SK-N-MC (cell line): Measurements from ENCODE around the gene SRPK3.

Experiments used
- DNase-seq: peaks from one replicate; pipeline ENCODE4 v3.0.0-alpha.2; 2011; ENCODE audit warnings: low read depth, low spot score
- H3K27ac ChIP-seq: fragments of 200-600 bp; sonication (generic); 2 replicates; pipeline ENCODE4 v1.5.1; 2016; ENCODE audit warnings: mixed run types
- H3K36me3 ChIP-seq: fragments of 200-600 bp; sonication (generic); 2 replicates; pipeline ENCODE4 v1.6.1; 2017; ENCODE audit warnings: antibody characterized with exemption, low read length, mixed read lengths; ENCODE audit not compliant: insufficient read depth
- H3K4me3 ChIP-seq: fragments of 200-600 bp; sonication (generic); 2 replicates; pipeline ENCODE4 v1.5.1; 2016
- H3K9ac ChIP-seq: fragments of 200-600 bp; sonication (generic); 2 replicates; pipeline ENCODE4 v1.8.0; 2017; ENCODE audit warnings: mixed run types, mixed read lengths; ENCODE audit not compliant: insufficient read length
- H3K9me3 ChIP-seq: fragments of 200-600 bp; sonication (generic); 2 replicates; pipeline ENCODE4 v1.6.1; 2017; ENCODE audit warnings: low read depth, mild to moderate bottlenecking, antibody characterized with exemption, low read length, moderate library complexity, mixed read lengths
- EZH2 ChIP-seq: fragments of 200-600 bp; sonication (generic); IDR thresholded peaks from one replicate; pipeline ENCODE4 v1.6.1; 2017; ENCODE audit warnings: antibody characterized with exemption
- FOXP2 ChIP-seq: optimal IDR thresholded peaks from 2 replicates; pipeline ENCODE3; 2011; ENCODE audit warnings: mild to moderate bottlenecking, moderate library complexity; ENCODE audit not compliant: insufficient read depth; ENCODE audit errors: extremely low read length, control extremely low read depth
- POLR2AphosphoS5 ChIP-seq: IDR thresholded peaks from 2 replicates; pipeline ENCODE4 v1.6.1; 2012; ENCODE audit warnings: mild to moderate bottlenecking, low read depth, low read length, borderline replicate concordance

Gene SRPK3

GRCh38 chrX:153780678-153781427, at the start of gene SRPK3:
Gene SRPK3 (plus strand): TSS chrX:153781041. CDS start chrX:153781087, 46 bp downstream.
- Histone ChIP-seq H3K4me3 (no peak within 1 kb of the TSS), H3K27ac (no peak within 1 kb of the TSS; the same call in 1 of the 2 replicates), H3K36me3 (no peaks in the 10 kb centered on the region), H3K9me3 (no peaks in the 10 kb centered on the region), H3K9ac (no peak within 1 kb of the TSS)
- no peak for DNase-seq
- TF ChIP-seq FOXP2 (no peak), POLR2AphosphoS5 (no peak), EZH2 (no peak)

- H3K9me3 ChIP-seq = no peaks in the 10 kb centered on the region
These were observed 49.6 kb upstream of the SRPK3 start for GRCh38 chrX:153731117-153731844.

GRCh38 chrX:153731845-153732215, 49.0 kb upstream of the SRPK3 start:
- H3K36me3 ChIP-seq = no peaks in the 10 kb centered on the region
- TF ChIP-seq EZH2 (no peak), POLR2AphosphoS5 (no peak), FOXP2 (no peak)
- H3K27ac ChIP-seq = no peak overlapping the region
- no peak overlapping the region for H3K4me3 ChIP-seq
- DNase-seq = no peak
- no peaks in the 10 kb centered on the region for H3K9me3 ChIP-seq
- no peak overlapping the region for H3K9ac ChIP-seq

More at GRCh38 chrX:153731117-153731844, 49.6 kb upstream of the SRPK3 start:
- TF ChIP-seq FOXP2 = no peak
- TF ChIP-seq POLR2AphosphoS5 = no peak
- no peak for TF ChIP-seq EZH2
- no peak overlapping the region for H3K9ac ChIP-seq
- DNase-seq = no peak
- H3K4me3 ChIP-seq = no peak overlapping the region
- H3K27ac ChIP-seq = no peak overlapping the region
- no peaks in the 10 kb centered on the region for H3K36me3 ChIP-seq

- Histone ChIP-seq H3K36me3 (no peaks in the 10 kb centered on the region), H3K4me3 (no peak overlapping the region), H3K9me3 (no peaks in the 10 kb centered on the region), H3K9ac (no peak overlapping the region), H3K27ac (no peak overlapping the region)
- no peak for DNase-seq
- no peak for TF ChIP-seq FOXP2
These were observed 48.4 kb upstream of the SRPK3 start for GRCh38 chrX:153732401-153732800.

- TF ChIP-seq POLR2AphosphoS5 (no peak), EZH2 (no peak), FOXP2 (no peak)
- H3K4me3 ChIP-seq = no peak overlapping the region
- DNase-seq = no peak
- no peaks in the 10 kb centered on the region for H3K9me3 ChIP-seq
- H3K27ac ChIP-seq = no peak overlapping the region
- H3K36me3 ChIP-seq = no peaks in the 10 kb centered on the region
- H3K9ac ChIP-seq = no peak overlapping the region
These were observed 47.1 kb upstream of the SRPK3 start for GRCh38 chrX:153733651-153734240.

- Histone ChIP-seq H3K9me3 (no peaks in the 10 kb centered on the region), H3K9ac (no peak overlapping the region), H3K27ac (no peak overlapping the region), H3K36me3 (no peaks in the 10 kb centered on the region), H3K4me3 (no peak overlapping the region)
- DNase-seq = no peak
- no peak for TF ChIP-seq FOXP2
- no peak for TF ChIP-seq EZH2
- no peak for TF ChIP-seq POLR2AphosphoS5
These were observed 46.0 kb upstream of the SRPK3 start for GRCh38 chrX:153734871-153735270.

GRCh38 chrX:153735274-153735673, 45.6 kb upstream of the SRPK3 start:
- H3K27ac ChIP-seq = no peak overlapping the region
- no peaks in the 10 kb centered on the region for H3K9me3 ChIP-seq
- H3K36me3 ChIP-seq = no peaks in the 10 kb centered on the region
- TF ChIP-seq EZH2 (no peak), POLR2AphosphoS5 (no peak), FOXP2 (no peak)
- H3K9ac ChIP-seq = no peak overlapping the region
- no peak for DNase-seq
- H3K4me3 ChIP-seq = no peak overlapping the region

- Histone ChIP-seq H3K9me3 (no peaks in the 10 kb centered on the region), H3K9ac (no peak overlapping the region), H3K27ac (no peak overlapping the region), H3K36me3 (no peaks in the 10 kb centered on the region), H3K4me3 (no peak overlapping the region)
- no peak for DNase-seq
- no peak for TF ChIP-seq POLR2AphosphoS5
These were observed 44.6 kb upstream of the SRPK3 start for GRCh38 chrX:153736071-153736820.
